ENCODE data around the gene NAV2.

The NAV2 gene

DNA sequence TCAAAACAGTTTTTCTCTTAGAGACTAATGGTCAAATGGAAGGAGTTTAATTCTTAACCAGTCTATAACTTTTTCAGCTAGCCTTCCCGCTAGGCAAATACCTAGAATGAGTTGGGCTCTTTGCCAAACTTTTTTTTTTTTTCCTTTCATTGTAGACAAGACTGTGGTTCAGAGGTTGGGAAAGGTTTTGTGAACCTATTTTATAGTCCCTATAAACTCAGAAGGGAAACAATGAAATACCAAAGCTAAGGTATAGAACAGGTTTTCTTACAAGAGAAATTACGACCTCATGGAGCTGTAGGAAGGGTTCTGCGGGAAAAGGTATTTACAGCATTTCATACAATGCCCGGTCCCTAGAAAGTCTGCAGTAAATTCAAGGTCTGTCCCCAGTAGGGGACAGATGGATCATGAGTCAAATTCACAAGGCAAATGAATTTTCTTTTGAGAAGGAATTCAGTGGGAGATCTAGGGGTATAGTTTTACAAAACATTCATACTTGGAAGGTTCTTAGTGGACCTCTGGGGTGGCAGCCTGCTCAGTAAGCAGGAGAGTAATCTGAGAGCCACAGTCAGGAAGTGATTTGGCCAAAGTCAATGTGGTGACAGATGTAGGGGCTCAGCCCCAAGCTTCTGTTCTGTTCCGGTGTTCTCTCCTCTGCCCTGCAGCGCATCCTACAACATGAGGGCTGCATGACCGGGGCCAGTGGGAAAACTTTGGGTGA lies 300.9 kb downstream of the NAV2 start:
- no peak for ATAC-seq
- TF ChIP-seq, protein P1, sequence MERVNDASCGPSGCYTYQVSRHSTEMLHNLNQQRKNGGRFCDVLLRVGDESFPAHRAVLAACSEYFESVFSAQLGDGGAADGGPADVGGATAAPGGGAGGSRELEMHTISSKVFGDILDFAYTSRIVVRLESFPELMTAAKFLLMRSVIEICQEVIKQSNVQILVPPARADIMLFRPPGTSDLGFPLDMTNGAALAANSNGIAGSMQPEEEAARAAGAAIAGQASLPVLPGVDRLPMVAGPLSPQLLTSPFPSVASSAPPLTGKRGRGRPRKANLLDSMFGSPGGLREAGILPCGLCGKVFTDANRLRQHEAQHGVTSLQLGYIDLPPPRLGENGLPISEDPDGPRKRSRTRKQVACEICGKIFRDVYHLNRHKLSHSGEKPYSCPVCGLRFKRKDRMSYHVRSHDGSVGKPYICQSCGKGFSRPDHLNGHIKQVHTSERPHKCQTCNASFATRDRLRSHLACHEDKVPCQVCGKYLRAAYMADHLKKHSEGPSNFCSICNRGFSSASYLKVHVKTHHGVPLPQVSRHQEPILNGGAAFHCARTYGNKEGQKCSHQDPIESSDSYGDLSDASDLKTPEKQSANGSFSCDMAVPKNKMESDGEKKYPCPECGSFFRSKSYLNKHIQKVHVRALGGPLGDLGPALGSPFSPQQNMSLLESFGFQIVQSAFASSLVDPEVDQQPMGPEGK (CRISPR knock-in tag; IDR thresholded peaks at IDR 0.05; ENCODE audit: borderline replicate concordance) = no peak
- TF ChIP-seq ZFP30 (CRISPR knock-in tag; IDR thresholded peaks at IDR 0.05) (no peak), SNAI2 (CRISPR knock-in tag; IDR thresholded peaks at IDR 0.05) (no peak), ESRRG (CRISPR knock-in tag; IDR thresholded peaks at IDR 0.05) (no peak), GLIS3 (CRISPR knock-in tag; IDR thresholded peaks at IDR 0.05) (no peak), ARNTL (CRISPR knock-in tag; IDR thresholded peaks at IDR 0.05; ENCODE audit: borderline replicate concordance, low read depth) (no peak), RARB (CRISPR knock-in tag; IDR thresholded peaks at IDR 0.05) (no peak), TCF4 (CRISPR knock-in tag; IDR thresholded peaks at IDR 0.05; ENCODE audit: borderline replicate concordance) (no peak), PPARA (CRISPR knock-in tag; IDR thresholded peaks at IDR 0.05; ENCODE audit: borderline replicate concordance) (no peak), ISL1 (CRISPR knock-in tag; IDR thresholded peaks at IDR 0.05) (no peak), BACH2 (CRISPR knock-in tag; IDR thresholded peaks at IDR 0.05; ENCODE audit: borderline replicate concordance) (no peak), ZNF8 (CRISPR knock-in tag; IDR thresholded peaks at IDR 0.05) (no peak), OSR1 (CRISPR knock-in tag; IDR thresholded peaks at IDR 0.05) (no peak), TOX (CRISPR knock-in tag; IDR thresholded peaks at IDR 0.05; ENCODE audit: borderline replicate concordance) (no peak), ZNF70 (CRISPR knock-in tag; IDR thresholded peaks at IDR 0.05) (no peak), ZFP3 (CRISPR knock-in tag; IDR thresholded peaks at IDR 0.05) (no peak), ZC3H10 (CRISPR knock-in tag; IDR thresholded peaks at IDR 0.05) (no peak)
- TF ChIP-seq, protein P2, sequence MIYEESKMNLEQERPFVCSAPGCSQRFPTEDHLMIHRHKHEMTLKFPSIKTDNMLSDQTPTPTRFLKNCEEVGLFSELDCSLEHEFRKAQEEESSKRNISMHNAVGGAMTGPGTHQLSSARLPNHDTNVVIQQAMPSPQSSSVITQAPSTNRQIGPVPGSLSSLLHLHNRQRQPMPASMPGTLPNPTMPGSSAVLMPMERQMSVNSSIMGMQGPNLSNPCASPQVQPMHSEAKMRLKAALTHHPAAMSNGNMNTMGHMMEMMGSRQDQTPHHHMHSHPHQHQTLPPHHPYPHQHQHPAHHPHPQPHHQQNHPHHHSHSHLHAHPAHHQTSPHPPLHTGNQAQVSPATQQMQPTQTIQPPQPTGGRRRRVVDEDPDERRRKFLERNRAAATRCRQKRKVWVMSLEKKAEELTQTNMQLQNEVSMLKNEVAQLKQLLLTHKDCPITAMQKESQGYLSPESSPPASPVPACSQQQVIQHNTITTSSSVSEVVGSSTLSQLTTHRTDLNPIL (CRISPR knock-in tag; IDR thresholded peaks at IDR 0.05; ENCODE audit: low read depth) = no peak
- TF ChIP-seq, protein P3, sequence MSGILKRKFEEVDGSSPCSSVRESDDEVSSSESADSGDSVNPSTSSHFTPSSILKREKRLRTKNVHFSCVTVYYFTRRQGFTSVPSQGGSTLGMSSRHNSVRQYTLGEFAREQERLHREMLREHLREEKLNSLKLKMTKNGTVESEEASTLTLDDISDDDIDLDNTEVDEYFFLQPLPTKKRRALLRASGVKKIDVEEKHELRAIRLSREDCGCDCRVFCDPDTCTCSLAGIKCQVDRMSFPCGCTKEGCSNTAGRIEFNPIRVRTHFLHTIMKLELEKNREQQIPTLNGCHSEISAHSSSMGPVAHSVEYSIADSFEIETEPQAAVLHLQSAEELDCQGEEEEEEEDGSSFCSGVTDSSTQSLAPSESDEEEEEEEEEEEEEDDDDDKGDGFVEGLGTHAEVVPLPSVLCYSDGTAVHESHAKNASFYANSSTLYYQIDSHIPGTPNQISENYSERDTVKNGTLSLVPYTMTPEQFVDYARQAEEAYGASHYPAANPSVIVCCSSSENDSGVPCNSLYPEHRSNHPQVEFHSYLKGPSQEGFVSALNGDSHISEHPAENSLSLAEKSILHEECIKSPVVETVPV (CRISPR knock-in tag; IDR thresholded peaks at IDR 0.05) = no peak
- TF ChIP-seq, protein P4, sequence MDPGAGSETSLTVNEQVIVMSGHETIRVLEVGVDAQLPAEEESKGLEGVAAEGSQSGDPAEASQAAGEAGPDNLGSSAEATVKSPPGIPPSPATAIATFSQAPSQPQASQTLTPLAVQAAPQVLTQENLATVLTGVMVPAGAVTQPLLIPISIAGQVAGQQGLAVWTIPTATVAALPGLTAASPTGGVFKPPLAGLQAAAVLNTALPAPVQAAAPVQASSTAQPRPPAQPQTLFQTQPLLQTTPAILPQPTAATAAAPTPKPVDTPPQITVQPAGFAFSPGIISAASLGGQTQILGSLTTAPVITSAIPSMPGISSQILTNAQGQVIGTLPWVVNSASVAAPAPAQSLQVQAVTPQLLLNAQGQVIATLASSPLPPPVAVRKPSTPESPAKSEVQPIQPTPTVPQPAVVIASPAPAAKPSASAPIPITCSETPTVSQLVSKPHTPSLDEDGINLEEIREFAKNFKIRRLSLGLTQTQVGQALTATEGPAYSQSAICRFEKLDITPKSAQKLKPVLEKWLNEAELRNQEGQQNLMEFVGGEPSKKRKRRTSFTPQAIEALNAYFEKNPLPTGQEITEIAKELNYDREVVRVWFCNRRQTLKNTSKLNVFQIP (CRISPR knock-in tag; IDR thresholded peaks at IDR 0.05; ENCODE audit: borderline replicate concordance, low read depth) = no peak

DNA sequence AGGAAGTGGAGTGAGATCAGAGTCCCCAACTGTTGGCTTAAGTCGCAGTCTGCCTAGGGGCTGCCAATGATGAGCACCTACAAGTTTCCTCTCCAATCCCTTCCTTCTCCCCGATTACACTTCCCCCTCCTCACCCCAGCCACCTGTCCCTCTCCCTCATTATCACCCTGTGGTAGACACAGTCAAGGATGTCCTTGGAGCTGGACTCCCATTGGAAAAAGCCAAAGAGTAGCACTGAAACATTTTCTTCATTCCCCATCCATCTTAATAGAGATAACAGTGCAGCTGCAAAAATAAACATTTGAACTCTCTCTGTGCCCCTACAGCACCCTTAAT lies 301.4 kb downstream of the NAV2 start:
- ATAC-seq = no peak
- TF ChIP-seq ZNF565 (CRISPR knock-in tag; conservative IDR thresholded peaks at IDR 0.05; ENCODE audit: low read depth) (no peak), CSDC2 (CRISPR knock-in tag; IDR thresholded peaks at IDR 0.05) (no peak), GLIS3 (CRISPR knock-in tag; IDR thresholded peaks at IDR 0.05) (no peak), PPARA (CRISPR knock-in tag; IDR thresholded peaks at IDR 0.05; ENCODE audit: borderline replicate concordance) (no peak), ZFP30 (CRISPR knock-in tag; IDR thresholded peaks at IDR 0.05) (no peak), TCF4 (CRISPR knock-in tag; IDR thresholded peaks at IDR 0.05; ENCODE audit: borderline replicate concordance) (no peak), ZNF8 (CRISPR knock-in tag; IDR thresholded peaks at IDR 0.05) (no peak), ZFP3 (CRISPR knock-in tag; IDR thresholded peaks at IDR 0.05) (no peak), TOX (CRISPR knock-in tag; IDR thresholded peaks at IDR 0.05; ENCODE audit: borderline replicate concordance) (no peak), SNAI2 (CRISPR knock-in tag; IDR thresholded peaks at IDR 0.05) (no peak), ARNTL (CRISPR knock-in tag; IDR thresholded peaks at IDR 0.05; ENCODE audit: borderline replicate concordance, low read depth) (no peak)
- TF ChIP-seq, protein P3 (CRISPR knock-in tag; IDR thresholded peaks at IDR 0.05) = no peak
- TF ChIP-seq, protein P4 (CRISPR knock-in tag; IDR thresholded peaks at IDR 0.05; ENCODE audit: borderline replicate concordance, low read depth) = no peak
- TF ChIP-seq, protein P5, sequence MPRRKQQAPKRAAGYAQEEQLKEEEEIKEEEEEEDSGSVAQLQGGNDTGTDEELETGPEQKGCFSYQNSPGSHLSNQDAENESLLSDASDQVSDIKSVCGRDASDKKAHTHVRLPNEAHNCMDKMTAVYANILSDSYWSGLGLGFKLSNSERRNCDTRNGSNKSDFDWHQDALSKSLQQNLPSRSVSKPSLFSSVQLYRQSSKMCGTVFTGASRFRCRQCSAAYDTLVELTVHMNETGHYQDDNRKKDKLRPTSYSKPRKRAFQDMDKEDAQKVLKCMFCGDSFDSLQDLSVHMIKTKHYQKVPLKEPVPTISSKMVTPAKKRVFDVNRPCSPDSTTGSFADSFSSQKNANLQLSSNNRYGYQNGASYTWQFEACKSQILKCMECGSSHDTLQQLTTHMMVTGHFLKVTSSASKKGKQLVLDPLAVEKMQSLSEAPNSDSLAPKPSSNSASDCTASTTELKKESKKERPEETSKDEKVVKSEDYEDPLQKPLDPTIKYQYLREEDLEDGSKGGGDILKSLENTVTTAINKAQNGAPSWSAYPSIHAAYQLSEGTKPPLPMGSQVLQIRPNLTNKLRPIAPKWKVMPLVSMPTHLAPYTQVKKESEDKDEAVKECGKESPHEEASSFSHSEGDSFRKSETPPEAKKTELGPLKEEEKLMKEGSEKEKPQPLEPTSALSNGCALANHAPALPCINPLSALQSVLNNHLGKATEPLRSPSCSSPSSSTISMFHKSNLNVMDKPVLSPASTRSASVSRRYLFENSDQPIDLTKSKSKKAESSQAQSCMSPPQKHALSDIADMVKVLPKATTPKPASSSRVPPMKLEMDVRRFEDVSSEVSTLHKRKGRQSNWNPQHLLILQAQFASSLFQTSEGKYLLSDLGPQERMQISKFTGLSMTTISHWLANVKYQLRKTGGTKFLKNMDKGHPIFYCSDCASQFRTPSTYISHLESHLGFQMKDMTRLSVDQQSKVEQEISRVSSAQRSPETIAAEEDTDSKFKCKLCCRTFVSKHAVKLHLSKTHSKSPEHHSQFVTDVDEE (CRISPR knock-in tag; IDR thresholded peaks at IDR 0.05) = no peak

Measured in SK-N-SH treated with all-trans-retinoic acid at 6 μM for 48 hours (cell line).